IPS DF 6.9 (cell line): ENCODE data around the gene PTX4.

Source experiments
- DNase-seq: peaks from one replicate; pipeline ENCODE4 v3.0.0-alpha.2; 2013; ENCODE audit warnings: low read depth, low spot score
- H3K27ac ChIP-seq: one replicate; pipeline ENCODE4 v1.5.1; 2013; ENCODE audit warnings: low read length, control low read depth
- H3K27me3 ChIP-seq: 2 replicates; pipeline ENCODE4 v1.6.1; 2013; ENCODE audit warnings: mild to moderate bottlenecking, low read length; ENCODE audit not compliant: control insufficient read depth, insufficient read depth
- H3K36me3 ChIP-seq: 2 replicates; pipeline ENCODE4 v1.6.1; 2013; ENCODE audit warnings: low read length; ENCODE audit not compliant: control insufficient read depth, insufficient read depth
- H3K4me1 ChIP-seq: 2 replicates; pipeline ENCODE4 v1.6.1; 2013; ENCODE audit warnings: low read length; ENCODE audit not compliant: control insufficient read depth, insufficient read depth
- H3K4me3 ChIP-seq: 2 replicates; pipeline ENCODE4 v1.5.1; 2013; ENCODE audit warnings: mild to moderate bottlenecking, low read length
- H3K9me3 ChIP-seq: 2 replicates; pipeline ENCODE4 v1.6.1; 2013; ENCODE audit warnings: low read length, inconsistent platforms; ENCODE audit not compliant: control insufficient read depth, insufficient read depth
- WGBS: extraction: QIAGEN DNeasy Blood & Tissue Kit; methylation state at CpG from one replicate; pipeline ENCODE4 v1.1.7; 2013; ENCODE audit warnings: mixed read lengths, missing lambda C conversion rate; ENCODE audit not compliant: insufficient read length, insufficient coverage; 5-methylcytosine and 5-hydroxymethylcytosine counted together

The PTX4 gene

DNA sequence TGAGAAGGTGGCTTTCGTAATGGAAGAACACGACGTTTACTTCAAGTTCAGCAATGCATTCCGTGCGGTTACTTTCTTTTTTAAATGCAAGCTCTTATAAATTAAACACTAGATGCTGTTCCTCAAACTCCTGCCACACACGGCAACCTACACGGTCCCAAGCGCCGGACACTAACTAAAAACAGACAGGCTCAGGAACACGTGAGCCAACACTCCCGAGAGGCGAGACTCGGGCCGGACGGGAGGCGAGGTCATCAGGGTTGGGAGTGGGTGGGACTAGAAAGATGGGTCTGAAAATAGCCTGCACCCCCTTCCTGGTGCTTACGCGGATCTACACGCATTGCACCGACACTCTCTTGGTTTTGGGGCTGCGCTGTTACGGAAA is 20.3 kb downstream of the PTX4 start:
- H3K27ac ChIP-seq, result no peak overlapping the region
- H3K36me3 ChIP-seq, result no peaks in the 10 kb centered on the region
- H3K4me1 ChIP-seq, result peaks cover 2% of the 10 kb centered on the region; the same call in 1 of the 2 replicates
- WGBS, result no CpG with 5 or more reads among the region's 22 CpGs
- no peak for DNase-seq
- no peak overlapping the region for H3K4me3 ChIP-seq
- no peaks in the 10 kb centered on the region for H3K27me3 ChIP-seq
- no peaks in the 10 kb centered on the region for H3K9me3 ChIP-seq

DNA sequence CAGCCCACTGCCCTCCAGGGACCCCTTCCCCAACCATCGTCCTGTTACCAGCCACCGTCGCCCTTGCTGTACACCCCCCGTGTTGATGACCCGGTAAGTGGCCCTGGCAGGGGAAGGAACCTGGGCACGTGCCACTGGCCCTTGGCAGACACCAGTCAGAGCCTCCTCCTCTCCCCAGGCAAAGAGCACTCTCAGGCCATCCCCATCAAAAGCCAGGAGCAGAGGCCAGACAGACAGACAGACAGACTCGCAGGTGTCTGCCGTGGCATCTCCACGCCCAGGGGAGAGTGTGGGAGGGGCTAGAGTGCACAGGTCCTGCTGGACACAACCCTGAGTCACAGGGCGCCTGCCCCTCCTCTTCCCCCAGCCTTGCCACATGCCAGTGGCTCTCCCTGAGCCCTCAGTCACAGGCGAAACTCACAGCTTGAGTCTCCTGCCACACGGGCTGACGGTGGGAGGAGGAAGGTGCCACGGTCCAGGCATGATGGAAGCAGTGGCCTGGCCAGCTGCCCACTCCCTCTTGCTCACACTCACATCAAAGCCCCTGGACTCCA is 21.7 kb downstream of the PTX4 start:
- WGBS, result no CpG with 5 or more reads among the region's 14 CpGs
- Histone ChIP-seq H3K27me3 (no peaks in the 10 kb centered on the region), H3K27ac (no peak overlapping the region), H3K4me1 (peaks cover 2% of the 10 kb centered on the region; the same call in 1 of the 2 replicates), H3K4me3 (no peak overlapping the region), H3K36me3 (no peaks in the 10 kb centered on the region), H3K9me3 (no peaks in the 10 kb centered on the region)
- DNase-seq, result no peak

DNA sequence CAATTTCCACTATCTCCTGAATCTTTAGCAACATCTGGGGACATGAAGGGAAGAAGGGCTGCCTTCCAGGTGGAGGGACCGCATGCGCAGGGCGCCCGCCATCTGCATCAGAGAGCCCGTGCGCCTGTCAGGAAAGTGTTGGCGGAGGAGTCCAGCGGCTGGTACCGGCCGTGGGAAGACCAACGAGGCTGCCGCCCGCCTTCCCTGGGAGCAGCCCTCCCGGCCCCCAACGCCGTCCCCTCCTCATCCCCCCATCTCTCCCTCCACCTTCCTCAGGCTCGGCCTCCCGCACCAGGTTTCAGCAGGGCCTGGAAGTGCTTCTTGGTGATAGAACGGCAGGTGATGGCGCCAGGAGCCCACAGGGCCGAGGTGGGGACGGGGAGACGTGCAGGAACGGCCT is 22.7 kb downstream of the PTX4 start:
- no peak overlapping the region for H3K4me3 ChIP-seq
- peaks cover 4% of the 10 kb centered on the region for H3K36me3 ChIP-seq
- no peaks in the 10 kb centered on the region for H3K27me3 ChIP-seq
- DNase-seq, result no peak
- no peak overlapping the region for H3K27ac ChIP-seq
- H3K4me1 ChIP-seq, result peaks cover 2% of the 10 kb centered on the region; the same call in 1 of the 2 replicates
- no peaks in the 10 kb centered on the region for H3K9me3 ChIP-seq
- WGBS, result no CpG with 5 or more reads among the region's 24 CpGs

DNA sequence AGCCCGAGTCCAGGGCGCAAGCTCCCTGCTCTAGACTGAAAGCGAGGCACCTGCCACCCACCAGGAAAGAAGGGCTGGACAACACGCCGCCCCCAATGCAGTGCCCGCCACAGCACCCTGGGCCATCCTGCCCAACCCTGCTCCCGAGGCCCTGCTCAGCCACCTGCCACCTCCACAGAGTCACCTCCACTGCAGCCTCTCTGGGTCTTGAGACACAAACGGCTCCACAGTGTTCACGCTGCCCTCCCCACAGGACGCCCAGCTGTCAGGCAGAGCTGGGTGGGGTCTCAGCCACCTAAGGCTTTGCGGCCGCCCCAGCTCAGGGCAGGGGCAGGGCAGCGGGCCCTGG is 23.2 kb downstream of the PTX4 start:
- no peak for DNase-seq
- no peaks in the 10 kb centered on the region for H3K27me3 ChIP-seq
- H3K27ac ChIP-seq, result no peak overlapping the region
- H3K9me3 ChIP-seq, result no peaks in the 10 kb centered on the region
- H3K4me3 ChIP-seq, result no peak overlapping the region
- no CpG with 5 or more reads among the region's 13 CpGs for WGBS
- H3K36me3 ChIP-seq, result peaks cover 9% of the 10 kb centered on the region
- no peaks in the 10 kb centered on the region for H3K4me1 ChIP-seq

DNA sequence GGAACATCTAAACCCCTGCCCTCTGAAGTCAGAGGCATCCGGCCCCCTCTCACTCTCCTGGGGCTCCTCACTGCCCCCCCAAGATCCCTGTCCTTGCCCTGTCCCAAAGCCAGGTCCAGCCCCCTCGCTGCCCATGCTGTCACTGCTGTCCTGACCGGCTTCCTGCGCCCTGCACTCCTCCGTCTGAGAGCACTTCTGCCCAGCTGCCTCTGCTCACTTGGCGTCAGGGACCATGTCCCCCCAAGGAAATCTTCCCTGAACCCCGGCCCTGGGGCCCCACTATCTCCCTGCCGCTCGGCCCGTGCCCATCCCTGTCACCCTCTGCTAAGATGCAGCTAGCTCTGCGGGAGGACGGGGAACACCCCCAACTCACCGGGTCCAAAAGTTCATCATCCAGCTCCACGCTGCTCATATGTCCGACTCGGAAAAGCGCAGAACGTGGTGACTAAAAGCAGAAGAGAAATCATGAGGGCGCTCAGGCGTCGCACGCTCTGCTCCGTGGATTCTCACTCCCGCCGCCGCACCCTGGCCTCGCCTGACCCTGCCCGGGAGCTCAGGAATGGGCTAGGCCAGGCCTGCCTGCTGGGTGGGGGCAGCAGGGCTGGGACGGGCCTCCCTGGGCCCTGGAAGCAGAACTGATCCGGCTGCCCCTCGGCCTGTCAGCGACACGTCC is 23.7 kb downstream of the PTX4 start:
- H3K36me3 ChIP-seq, result peaks cover 12% of the 10 kb centered on the region
- H3K27me3 ChIP-seq, result no peaks in the 10 kb centered on the region
- no peaks in the 10 kb centered on the region for H3K4me1 ChIP-seq
- no peak overlapping the region for H3K4me3 ChIP-seq
- WGBS, result no CpG with 5 or more reads among the region's 33 CpGs
- no peaks in the 10 kb centered on the region for H3K9me3 ChIP-seq
- DNase-seq, result no peak
- no peak overlapping the region for H3K27ac ChIP-seq

DNA sequence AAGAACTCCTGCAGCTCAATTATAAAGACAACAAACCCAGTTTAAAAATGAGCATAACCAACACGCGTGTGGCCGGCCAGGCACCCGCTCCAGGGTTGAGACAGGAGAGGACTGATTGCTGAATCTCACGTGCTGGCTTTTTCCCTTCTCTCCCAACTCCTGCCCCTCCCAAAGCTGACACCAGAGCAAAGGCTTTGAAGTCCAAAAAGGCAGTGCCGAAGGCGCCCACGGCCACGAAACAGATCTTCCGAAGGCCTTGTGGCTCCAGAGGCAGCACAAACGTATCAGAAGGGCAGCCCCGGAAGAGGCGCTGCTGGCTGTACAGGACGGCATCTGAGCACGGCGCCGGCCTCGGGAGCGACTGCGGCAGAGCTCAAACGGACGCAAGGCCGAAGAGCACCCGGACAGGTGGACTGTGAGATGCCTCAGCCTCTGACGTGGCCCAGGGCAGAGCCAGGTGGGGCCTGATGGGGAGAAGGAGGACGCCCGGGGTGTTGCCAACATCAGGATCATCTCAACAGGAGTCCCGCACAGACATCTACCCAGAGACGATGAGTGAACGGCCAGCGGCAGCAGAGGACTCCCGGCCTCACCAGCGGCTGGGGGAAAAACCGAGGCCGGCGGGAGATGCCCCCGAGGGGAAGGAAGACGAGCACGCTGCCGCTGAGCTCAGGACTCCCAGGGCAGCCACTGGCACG is 24.4 kb downstream of the PTX4 start:
- H3K9me3 ChIP-seq, result no peaks in the 10 kb centered on the region
- H3K4me3 ChIP-seq, result no peak overlapping the region
- WGBS, result no CpG with 5 or more reads among the region's 41 CpGs
- H3K27me3 ChIP-seq, result no peaks in the 10 kb centered on the region
- no peak overlapping the region for H3K27ac ChIP-seq
- no peaks in the 10 kb centered on the region for H3K4me1 ChIP-seq
- DNase-seq, result no peak
- H3K36me3 ChIP-seq, result peaks cover 12% of the 10 kb centered on the region

DNA sequence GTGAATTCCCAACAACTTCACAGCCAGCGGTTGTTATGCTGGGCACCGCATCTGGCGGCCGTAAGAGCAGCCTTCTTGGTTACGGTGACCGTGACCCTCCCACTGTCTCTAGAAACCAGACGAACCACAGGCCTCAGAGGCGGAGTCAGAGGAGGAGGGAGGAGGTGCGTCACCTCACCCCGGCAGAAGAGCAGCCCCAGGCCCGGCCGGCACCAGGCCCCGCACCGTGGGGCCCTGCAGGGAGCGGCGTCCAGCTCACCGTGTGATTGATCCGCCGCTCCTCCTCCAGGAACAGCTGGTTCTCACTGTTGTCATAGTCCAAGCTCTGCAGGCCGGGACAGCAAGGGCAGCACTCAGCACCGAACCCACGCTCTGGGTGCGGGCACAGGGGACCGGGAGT is 27.6 kb downstream of the PTX4 start:
- no peak for DNase-seq
- Histone ChIP-seq H3K36me3 (peaks cover 19% of the 10 kb centered on the region), H3K27ac (no peak overlapping the region), H3K27me3 (no peaks in the 10 kb centered on the region), H3K4me3 (no peak overlapping the region), H3K4me1 (no peaks in the 10 kb centered on the region), H3K9me3 (no peaks in the 10 kb centered on the region)
- WGBS, result no CpG with 5 or more reads among the region's 24 CpGs

DNA sequence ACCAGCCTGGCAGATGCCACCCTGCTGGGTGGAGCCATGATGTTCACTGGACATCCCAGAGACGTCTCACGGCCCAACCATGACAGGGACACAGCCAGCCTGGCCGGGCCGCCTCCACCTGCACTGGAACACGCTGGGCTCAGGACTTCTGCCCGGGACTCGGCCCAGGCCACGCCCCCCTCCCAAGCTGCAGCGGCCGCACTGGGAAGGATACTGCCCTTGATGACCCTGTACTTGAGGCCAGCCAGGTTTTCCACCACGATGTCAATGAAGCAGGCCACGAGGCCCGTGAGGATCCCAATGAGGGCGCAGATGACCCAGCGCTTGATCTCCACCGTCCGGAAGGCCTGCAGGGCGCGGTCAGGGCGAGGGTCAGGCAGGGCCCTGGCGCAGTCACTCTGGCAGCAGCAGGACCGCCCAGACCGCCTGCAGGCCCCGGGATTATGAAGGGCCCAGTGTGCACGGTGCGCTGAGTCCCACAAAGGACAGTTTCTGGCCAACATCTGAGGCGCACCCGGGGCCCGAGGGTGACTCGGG is 28.1 kb downstream of the PTX4 start:
- DNase-seq, result no peak
- peaks cover 19% of the 10 kb centered on the region for H3K36me3 ChIP-seq
- H3K4me3 ChIP-seq, result no peak overlapping the region
- no peaks in the 10 kb centered on the region for H3K4me1 ChIP-seq
- no peak overlapping the region for H3K27ac ChIP-seq
- no peaks in the 10 kb centered on the region for H3K27me3 ChIP-seq
- no CpG with 5 or more reads among the region's 30 CpGs for WGBS
- H3K9me3 ChIP-seq, result no peaks in the 10 kb centered on the region

DNA sequence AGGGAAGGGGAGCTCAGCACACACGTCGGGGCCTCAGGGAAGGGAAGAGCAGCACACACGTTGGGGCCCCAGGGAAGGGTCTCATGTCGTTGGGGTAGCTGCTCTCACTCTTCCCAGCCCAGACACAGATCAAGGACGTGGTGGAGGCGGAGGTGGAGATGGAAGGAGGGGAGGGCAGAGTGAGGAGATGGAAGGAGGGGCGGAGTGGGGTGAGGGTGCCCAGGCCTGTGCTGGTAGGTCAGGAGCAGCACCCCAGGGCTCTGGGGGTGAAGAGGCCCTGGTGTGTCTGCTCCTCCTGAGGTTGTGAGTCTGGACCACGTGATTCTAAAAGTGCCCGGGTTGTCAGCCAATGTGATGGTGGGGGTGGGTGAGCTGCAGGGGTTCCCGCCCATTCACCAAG is 28.8 kb downstream of the PTX4 start:
- no peak overlapping the region for H3K27ac ChIP-seq

DNA sequence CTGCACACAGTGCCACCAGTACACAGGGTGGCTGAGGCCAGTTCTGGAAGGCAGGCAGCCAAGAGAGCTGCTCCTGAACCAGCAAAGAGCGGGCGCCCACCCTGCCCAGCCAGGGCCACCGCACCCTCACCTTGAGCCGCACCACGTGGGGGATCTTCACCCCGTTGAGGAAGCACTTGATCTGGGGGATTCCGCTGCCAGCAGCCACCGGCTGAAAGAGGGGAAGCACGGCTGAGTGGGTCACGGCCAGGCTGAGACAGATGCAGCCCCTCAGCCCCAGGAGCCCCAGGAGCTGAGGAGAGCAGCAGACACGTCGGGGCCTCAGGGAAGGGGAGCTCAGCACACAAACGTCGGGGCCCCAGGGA is 29.8 kb downstream of the PTX4 start:
- Histone ChIP-seq H3K9me3 (no peaks in the 10 kb centered on the region), H3K4me1 (no peaks in the 10 kb centered on the region), H3K36me3 (peaks cover 33% of the 10 kb centered on the region), H3K27ac (no peak overlapping the region), H3K27me3 (no peaks in the 10 kb centered on the region), H3K4me3 (no peak overlapping the region)
- no CpG with 5 or more reads among the region's 14 CpGs for WGBS
- no peak for DNase-seq

More for the DNA sequence above, 28.8 kb downstream of the PTX4 start:
- peaks cover 26% of the 10 kb centered on the region for H3K36me3 ChIP-seq
- WGBS, result no CpG with 5 or more reads among the region's 10 CpGs
- H3K4me1 ChIP-seq, result no peaks in the 10 kb centered on the region
- H3K27me3 ChIP-seq, result no peaks in the 10 kb centered on the region
- no peak for DNase-seq
- H3K4me3 ChIP-seq, result no peak overlapping the region
- no peaks in the 10 kb centered on the region for H3K9me3 ChIP-seq
